ENCODE measurements around the gene NDST1.

GRCh38 chr5:150603052-150603451, 95.1 kb downstream of the NDST1 start:
- TF ChIP-seq EP300 (IDR thresholded peaks at IDR 0.05) (no peak), POLR2A (IDR thresholded peaks at IDR 0.05) (no peak), CTCF (IDR thresholded peaks at IDR 0.05) (no peak)
